Measurements from ENCODE around the gene FSD1. TPM values are rescaled to one million over a fixed set of nuclear protein-coding genes. Genes with fewer than 3 reads are reported as not detected.
A peak's percentile ranks its signal among the peaks of the same experiment; 100 is the strongest.

FSD1 gene
- total RNA-seq, 1 donor = 1.1 TPM

DNA sequence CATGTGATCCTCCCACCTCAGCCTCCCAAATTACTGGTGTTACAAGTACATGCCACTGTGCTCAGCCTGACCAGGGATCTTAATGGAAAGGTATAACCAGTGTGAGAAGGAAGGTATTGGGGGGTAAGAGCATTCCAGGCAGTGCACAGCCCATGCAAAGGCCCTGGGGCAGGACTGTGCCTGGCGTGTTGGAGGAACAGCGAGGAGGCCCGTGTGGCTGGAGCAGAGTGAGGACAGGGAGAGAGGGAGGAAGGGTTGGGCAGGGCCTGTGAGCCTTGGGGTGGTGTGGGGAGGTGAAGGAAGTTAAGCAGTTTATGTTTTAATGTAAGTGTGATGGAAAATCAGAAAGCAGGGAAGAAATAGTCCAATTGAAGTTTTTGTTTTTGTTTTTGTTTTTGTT, 3.8 kb upstream of the FSD1 start:
- Histone ChIP-seq H3K9me3 (ENCODE audit: low read depth, low read length) (no peaks in the 10 kb centered on the region), H3K4me2 (ENCODE audit: insufficient read depth, low read length) (no peak overlapping the region), H2AFZ (ENCODE audit: low read length) (no peak overlapping the region), H3K36me3 (ENCODE audit: insufficient read depth, low read length) (no peaks in the 10 kb centered on the region), H3K4me1 (ENCODE audit: insufficient read depth, low read length) (no peaks in the 10 kb centered on the region), H3K4me3 (ENCODE audit: insufficient read depth, low read length) (no peak overlapping the region), H4K20me1 (ENCODE audit: insufficient read depth, low read length) (no peaks in the 10 kb centered on the region), H3K27me3 (ENCODE audit: insufficient read depth, low read length) (no peaks in the 10 kb centered on the region), H3K79me2 (ENCODE audit: insufficient read depth, low read length) (no peaks in the 10 kb centered on the region), H3K27ac (ENCODE audit: low read depth, low read length) (no peak overlapping the region)
- DNase-seq (ENCODE audit: insufficient read length, low spot score, missing footprints) = no peak
- no peak for TF ChIP-seq CTCF (IDR thresholded peaks at IDR 0.05; ENCODE audit: extremely low read depth, low read depth, low read length)

DNA sequence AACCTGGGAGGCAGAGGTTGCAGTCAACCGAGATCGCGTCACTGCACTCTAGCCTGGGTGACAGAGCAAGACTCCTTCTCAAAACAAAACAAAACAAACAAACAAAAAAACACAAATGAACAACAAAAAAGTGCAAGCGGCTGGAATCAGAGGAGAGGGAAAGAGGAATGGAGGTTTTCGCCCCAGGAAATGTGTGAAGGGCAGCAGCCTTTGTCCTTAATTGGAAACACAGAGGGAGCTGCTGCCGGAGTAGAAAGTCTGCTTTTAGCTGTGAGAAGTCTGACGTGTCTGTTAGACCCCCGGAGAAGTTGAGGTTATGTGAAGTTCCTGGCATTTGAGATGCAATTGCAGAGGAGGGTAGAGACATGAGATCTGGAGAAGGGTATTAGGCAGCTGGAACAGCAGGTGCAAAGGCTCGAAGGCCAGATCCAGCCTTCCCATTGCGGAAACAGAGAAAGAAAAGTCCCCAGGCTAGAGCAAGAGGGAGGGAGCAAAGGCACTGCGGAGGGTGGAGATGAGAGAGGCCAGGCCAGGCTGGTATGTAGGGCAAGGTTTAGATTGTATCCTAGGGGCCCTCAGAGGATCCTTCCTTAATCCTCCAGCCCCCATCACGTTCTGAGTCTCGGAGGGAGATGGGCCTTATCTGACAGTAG, 2.7 kb upstream of the FSD1 start:
- Histone ChIP-seq H3K36me3 (ENCODE audit: insufficient read depth, low read length) (no peaks in the 10 kb centered on the region), H3K79me2 (ENCODE audit: insufficient read depth, low read length) (no peaks in the 10 kb centered on the region), H2AFZ (ENCODE audit: low read length) (no peak overlapping the region), H4K20me1 (ENCODE audit: insufficient read depth, low read length) (no peaks in the 10 kb centered on the region), H3K27me3 (ENCODE audit: insufficient read depth, low read length) (no peaks in the 10 kb centered on the region), H3K9me3 (ENCODE audit: low read depth, low read length) (no peaks in the 10 kb centered on the region), H3K4me3 (ENCODE audit: insufficient read depth, low read length) (no peak overlapping the region), H3K27ac (ENCODE audit: low read depth, low read length) (no peak overlapping the region), H3K4me1 (ENCODE audit: insufficient read depth, low read length) (no peaks in the 10 kb centered on the region), H3K4me2 (ENCODE audit: insufficient read depth, low read length) (no peak overlapping the region)
- TF ChIP-seq CTCF (IDR thresholded peaks at IDR 0.05; ENCODE audit: extremely low read depth, low read depth, low read length) = no peak
- peak; percentile 82 for DNase-seq (ENCODE audit: insufficient read length, low spot score, missing footprints)

DNA sequence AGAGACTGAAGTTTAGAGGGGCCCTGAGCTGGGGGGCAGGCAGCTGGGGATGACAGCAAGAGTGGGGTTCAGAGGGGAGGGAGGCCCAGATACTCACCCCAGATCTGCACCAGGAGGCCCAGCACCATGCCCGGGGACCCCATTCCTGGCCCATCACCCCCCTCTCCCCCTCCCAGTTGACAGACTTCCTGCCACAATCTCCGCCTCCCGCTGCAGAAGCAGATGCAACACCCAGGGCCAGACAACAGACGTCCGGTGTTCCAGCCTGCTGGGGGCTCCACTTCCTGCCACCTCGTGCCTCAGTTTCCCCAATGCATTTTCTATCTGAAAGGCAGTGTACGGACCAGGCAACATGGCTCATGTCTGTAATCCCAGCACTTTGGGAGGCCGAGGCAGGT, 2.2 kb upstream of the FSD1 start, which contains the start of gene TMIGD2:
Gene TMIGD2, minus strand, starts transcription at position 147 of the 398 bp plus-strand sequence. Its CDS starts 4 bp downstream, at position 143.
- Histone ChIP-seq H3K27ac (ENCODE audit: low read depth, low read length) (no peak within 1 kb of the TSS), H3K79me2 (ENCODE audit: insufficient read depth, low read length) (no peaks in the 10 kb centered on the region), H3K27me3 (ENCODE audit: insufficient read depth, low read length) (no peaks in the 10 kb centered on the region), H4K20me1 (ENCODE audit: insufficient read depth, low read length) (no peaks in the 10 kb centered on the region), H3K36me3 (ENCODE audit: insufficient read depth, low read length) (no peaks in the 10 kb centered on the region), H3K4me3 (ENCODE audit: insufficient read depth, low read length) (no peak within 1 kb of the TSS), H3K9me3 (ENCODE audit: low read depth, low read length) (no peaks in the 10 kb centered on the region), H3K4me2 (ENCODE audit: insufficient read depth, low read length) (no peak within 1 kb of the TSS), H2AFZ (ENCODE audit: low read length) (no peak within 1 kb of the TSS), H3K4me1 (ENCODE audit: insufficient read depth, low read length) (no peaks in the 10 kb centered on the region)
- TF ChIP-seq CTCF (IDR thresholded peaks at IDR 0.05; ENCODE audit: extremely low read depth, low read depth, low read length) = no peak
- DNase-seq (ENCODE audit: insufficient read length, low spot score, missing footprints) = no peak

DNA sequence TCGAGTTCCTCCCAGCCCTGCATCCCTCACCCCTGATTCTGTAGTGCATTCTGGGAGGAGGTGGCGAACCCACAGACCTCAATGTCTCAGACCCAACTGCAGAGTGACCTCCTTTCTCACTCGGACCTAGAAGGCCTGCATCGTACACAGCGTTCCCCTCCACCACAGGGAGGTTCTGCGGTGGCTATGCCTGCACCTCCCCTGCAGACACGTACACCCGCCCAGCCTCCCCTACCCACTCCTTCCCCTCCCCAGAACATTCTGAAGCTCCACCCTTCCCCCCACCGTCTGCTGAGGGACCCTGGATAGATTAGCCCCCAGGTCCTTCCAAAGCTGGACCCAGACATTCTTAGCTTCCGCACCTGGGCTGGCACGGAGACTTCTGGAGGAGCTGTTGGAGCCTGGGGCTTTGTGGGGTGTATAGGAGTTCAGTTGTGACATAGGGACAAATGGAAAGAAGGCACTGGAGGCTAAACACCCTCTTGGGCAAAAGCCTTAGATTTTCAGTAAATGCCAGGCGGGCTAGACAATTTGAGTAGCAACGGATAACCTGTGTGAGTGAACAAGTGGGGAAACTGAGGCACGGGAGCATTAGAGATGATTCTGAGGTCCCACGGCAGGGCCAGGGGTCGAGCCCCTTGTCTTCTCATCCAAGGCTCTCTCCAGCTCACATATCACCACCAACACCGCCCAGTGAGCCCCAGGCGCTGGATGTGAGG, 420 bp upstream of the FSD1 start:
- Histone ChIP-seq H3K36me3 (ENCODE audit: insufficient read depth, low read length) (no peaks in the 10 kb centered on the region), H3K4me3 (ENCODE audit: insufficient read depth, low read length) (no peak overlapping the region), H3K27me3 (ENCODE audit: insufficient read depth, low read length) (no peaks in the 10 kb centered on the region), H3K9me3 (ENCODE audit: low read depth, low read length) (no peaks in the 10 kb centered on the region), H4K20me1 (ENCODE audit: insufficient read depth, low read length) (no peaks in the 10 kb centered on the region), H3K27ac (ENCODE audit: low read depth, low read length) (no peak overlapping the region), H2AFZ (ENCODE audit: low read length) (no peak overlapping the region), H3K4me1 (ENCODE audit: insufficient read depth, low read length) (no peaks in the 10 kb centered on the region), H3K79me2 (ENCODE audit: insufficient read depth, low read length) (no peaks in the 10 kb centered on the region), H3K4me2 (ENCODE audit: insufficient read depth, low read length) (no peak overlapping the region)
- TF ChIP-seq CTCF (IDR thresholded peaks at IDR 0.05; ENCODE audit: extremely low read depth, low read depth, low read length) = no peak
- DNase-seq (ENCODE audit: insufficient read length, low spot score, missing footprints) = no peak
